Heart right ventricle (tissue), 16 donors: ENCODE data around the gene ARHGAP4. TPM values are rescaled to one million over a fixed set of nuclear protein-coding genes. Genes with fewer than 3 reads are reported as not detected.

Experiments used
- ATAC-seq, 8 donors: fragments of 200-7000 bp; cut with Tn5 transposase; one replicate each; pipeline ENCODE4 v1.9.1; 2020; ENCODE audit warnings: mild to moderate bottlenecking in 8 of 8, moderate library complexity in 8 of 8, moderate number of reproducible peaks in 1 of 8
- DNase-seq, 2 donors: peaks; one replicate each; pipeline ENCODE4 v3.0.0-alpha.2; 2020
- H3K27ac ChIP-seq, 10 donors: fragments of 200-600 bp; sonication (generic) in 2 of 10; one replicate each; pipeline versions ENCODE4 v1.5.0 to v1.8.0; 2020 to 2022; ENCODE audit warnings: mild to moderate bottlenecking in 3 of 10
- H3K27me3 ChIP-seq, 7 donors: fragments of 200-600 bp; one replicate each; pipeline ENCODE4 v1.8.0; 2021 to 2022; ENCODE audit warnings: mild to moderate bottlenecking in 2 of 7
- H3K36me3 ChIP-seq, 9 donors: fragments of 200-600 bp; sonication (generic) in 1 of 9; one replicate each; pipeline versions ENCODE4 v1.5.0 to v1.8.0; 2020 to 2022; ENCODE audit warnings: mild to moderate bottlenecking in 2 of 9
- H3K4me1 ChIP-seq, 9 donors: fragments of 200-600 bp; sonication (generic) in 1 of 9; one replicate each; pipeline versions ENCODE4 v1.5.0 to v1.8.0; 2020 to 2022; ENCODE audit warnings: mild to moderate bottlenecking in 4 of 9
- H3K4me3 ChIP-seq, 10 donors: fragments of 200-600 bp; sonication (generic) in 2 of 10; one replicate each; pipeline versions ENCODE4 v1.5.0 to v1.8.0; 2020 to 2022; ENCODE audit warnings: mild to moderate bottlenecking in 7 of 10, moderate library complexity in 2 of 10
- H3K9me3 ChIP-seq, 11 donors: fragments of 200-600 bp in 10 of 11; sonication (generic) in 2 of 11; one replicate each; pipeline versions ENCODE4 v1.5.0 to v1.8.0; 2013 to 2022; ENCODE audit warnings: mild to moderate bottlenecking in 2 of 11, control low read depth in 1 of 11, moderate library complexity in 1 of 11
- CTCF ChIP-seq, 9 donors: fragments of 200-600 bp; sonication (generic) in 2 of 9; IDR thresholded peaks; one replicate each; pipeline versions ENCODE4 v1.5.0 to v1.8.0; 2021 to 2022; ENCODE audit warnings: antibody characterized with exemption in 9 of 9, mild to moderate bottlenecking in 5 of 9, moderate library complexity in 1 of 9
- WGBS, 2 donors: extraction: QIAGEN DNeasy Blood & Tissue Kit; methylation state at CpG; one replicate each; pipeline ENCODE4 v1.1.7; 2013; ENCODE audit warnings: inconsistent platforms in 1 of 2; 5-methylcytosine and 5-hydroxymethylcytosine counted together
- intact Hi-C, 10 donors: fragments of 100-400 bp; cut with DNase I; formaldehyde crosslinking; loops; one replicate each; pipeline versions ENCODE4 v1.11.1 to v1.14.2; 2022
- polyA plus RNA-seq, 2 donors: library from polyadenylated mRNA; stranded (reverse); fragments of 200-250 nt; gene quantifications; one replicate each; pipeline ENCODE4 v1.2.3, GENCODE V29; 2013
- total RNA-seq, 10 donors: library from RNA; stranded (reverse); fragmentation: NEBNext Ultra II Directional in 3 of 10; extraction: Animal tissue kit (Norgen Biotek cat#: 25700) in 3 of 10; gene quantifications; one replicate each; pipeline versions ENCODE4 v1.2.1 to v1.2.4, GENCODE V29; 2021 to 2023
- donor health status: Arrhythmogenic right ventricular cardiomyopathy.
- donor health status: ischemic (EF 13 %, LVEDD 7.1; RV severe dilation, severe dysfunction).
- donor health status: healthy with polysubstance abuse.
- donor health status: DM: no; HTN: yes; CAD: no.
- donor health status: DM: no; HTN: no; CAD: no.
- donor health status: ischemic (EF 25% LVEDD 6.9; RV normal size, moderate dysfunction).
- donor health status: ischemic (EF 25% LVEDD 5.7; RV mildly dilated, moderate dysfunction).
- donor health status: healthy.
- donor health status: DM: yes; HTN: yes; CAD: no.
- donor health status: Ischemic cardiomyopathy.
- donor health status: ischemic (EF 35%, LVEDD 5.7; RV mildly dilated, moderate dysfunction).
- donor health status: nonischemic (EF 11% LVEDD 7.7; RV severe dilation, severe dysfunction).
- donor health status: DM: yes; HTN: yes; CAD: no.
- donor health status: PGD.
- donor health status: ischemic (EF 29% LVEDD 5.4; RV normal size, mild dysfunction).
- donor health status: nonischemic (EF 23%, LVEDD 6.1; RV moderate dilation, normal function).

ARHGAP4 gene
- total and polyA plus RNA-seq, 12 donors, result 5.5 to 65.5 (median 9.3) TPM

GRCh38 chrX:153963546-153963945 is 37.5 kb upstream of the ARHGAP4 start:
- peaks cover 0 to 18% (median 0%) of the 10 kb centered on the region in 7 donors for H3K27me3 ChIP-seq
- 86 to 91% methylated on average over 9 to 12 of the region's 12 CpGs for WGBS, 2 donors
- H3K9me3 ChIP-seq, result no peaks in the 10 kb centered on the region
- TF ChIP-seq CTCF (IDR thresholded peaks at IDR 0.05), result no peak
- H3K4me3 ChIP-seq, result no peak overlapping the region
- DNase-seq (no peak), ATAC-seq (no peak)
- H3K27ac ChIP-seq, result no peak overlapping the region
- H3K4me1 ChIP-seq, result peaks cover 6 to 44% (median 29%) of the 10 kb centered on the region in 9 donors
- H3K36me3 ChIP-seq, result peaks cover 0 to 61% (median 10%) of the 10 kb centered on the region in 9 donors
- intact Hi-C loops, result no loop called here

GRCh38 chrX:153961292-153961691 is 35.2 kb upstream of the ARHGAP4 start:
- 87 to 88% methylated on average over 9 to 11 of the region's 11 CpGs for WGBS, 2 donors
- Histone ChIP-seq H3K4me1 (peaks cover 0 to 22% (median 6%) of the 10 kb centered on the region in 9 donors), H3K27ac (no peak overlapping the region), H3K36me3 (peaks cover 0 to 83% (median 10%) of the 10 kb centered on the region in 9 donors), H3K9me3 (no peaks in the 10 kb centered on the region), H3K27me3 (peaks cover 0 to 13% (median 0%) of the 10 kb centered on the region in 7 donors), H3K4me3 (no peak overlapping the region)
- no peak for TF ChIP-seq CTCF (IDR thresholded peaks at IDR 0.05)
- no peak for DNase-seq
- intact Hi-C loops, result no loop called here
- ATAC-seq, result no peak

- 88 to 95% methylated on average over 22 of the region's 22 CpGs for WGBS, 2 donors
- intact Hi-C loops, result no loop called here
- H3K4me1 ChIP-seq, result peaks cover 0 to 17% (median 4%) of the 10 kb centered on the region in 9 donors
- H3K27me3 ChIP-seq, result peaks cover 0 to 13% (median 0%) of the 10 kb centered on the region in 7 donors
- no peak overlapping the region for H3K4me3 ChIP-seq
- H3K27ac ChIP-seq, result no peak overlapping the region
- H3K36me3 ChIP-seq, result peaks cover 0 to 88% (median 10%) of the 10 kb centered on the region in 9 donors
- TF ChIP-seq CTCF (IDR thresholded peaks at IDR 0.05), result no peak
- DNase-seq (no peak), ATAC-seq (no peak)
- H3K9me3 ChIP-seq, result no peaks in the 10 kb centered on the region
Observed at GRCh38 chrX:153960786-153961185, 34.7 kb upstream of the ARHGAP4 start.

- Histone ChIP-seq H3K36me3 (peaks cover 0 to 95% (median 10%) of the 10 kb centered on the region in 9 donors), H3K9me3 (no peaks in the 10 kb centered on the region), H3K4me1 (peaks cover 0 to 9% (median 0%) of the 10 kb centered on the region in 9 donors), H3K4me3 (no peak overlapping the region), H3K27ac (no peak overlapping the region), H3K27me3 (peaks cover 0 to 13% (median 0%) of the 10 kb centered on the region in 7 donors)
- intact Hi-C loops, result no loop called here
- no peak for DNase-seq
- no peak for TF ChIP-seq CTCF (IDR thresholded peaks at IDR 0.05)
- no peak for ATAC-seq
- 96 to 97% methylated on average over 16 of the region's 16 CpGs for WGBS, 2 donors
Observed at GRCh38 chrX:153960077-153960476, 34.0 kb upstream of the ARHGAP4 start.
